Spleen (tissue), 11 donors: Measurements from ENCODE around the gene ACSF3. TPM values are rescaled to one million over a fixed set of nuclear protein-coding genes. Genes with fewer than 3 reads are reported as not detected.

Experiments used
- DNase-seq: peaks from one replicate; pipeline ENCODE4 v3.0.0-alpha.2; 2020
- H3K27ac ChIP-seq, 8 donors: fragments of 200-600 bp; sonication (generic) in 7 of 8; 1 replicate in 4 of 8; 2 replicates in 4 of 8; pipeline versions ENCODE4 v1.5.0 to v1.8.0; 2016 to 2021; ENCODE audit warnings: inconsistent platforms in 4 of 8, mild to moderate bottlenecking in 4 of 8, moderate library complexity in 1 of 8
- H3K27me3 ChIP-seq, 7 donors: fragments of 200-600 bp; sonication (generic) in 6 of 7; replicated peaks in 1 of 7; 1 replicate in 4 of 7; 2 replicates in 3 of 7; pipeline versions ENCODE4 v1.5.0 to v1.8.0; 2016 to 2021; ENCODE audit warnings: inconsistent platforms in 3 of 7, mild to moderate bottlenecking in 1 of 7
- H3K36me3 ChIP-seq, 6 donors: fragments of 200-600 bp; sonication (generic) in 5 of 6; 1 replicate in 4 of 6; 2 replicates in 2 of 6; pipeline versions ENCODE4 v1.5.0 to v1.8.0; 2016 to 2021; ENCODE audit warnings: inconsistent platforms in 2 of 6
- H3K4me1 ChIP-seq, 6 donors: fragments of 200-600 bp; sonication (generic) in 5 of 6; 1 replicate in 3 of 6; 2 replicates in 3 of 6; pipeline versions ENCODE4 v1.5.0 to v1.8.0; 2016 to 2021; ENCODE audit warnings: inconsistent platforms in 3 of 6
- H3K4me3 ChIP-seq, 8 donors: fragments of 200-600 bp; sonication (generic) in 7 of 8; 1 replicate in 4 of 8; 2 replicates in 4 of 8; pipeline versions ENCODE4 v1.5.0 to v1.8.0; 2016 to 2021; ENCODE audit warnings: inconsistent platforms in 4 of 8, mild to moderate bottlenecking in 4 of 8, moderate library complexity in 2 of 8
- H3K9me3 ChIP-seq, 8 donors: fragments of 200-600 bp; sonication (generic) in 7 of 8; 1 replicate in 4 of 8; 2 replicates in 4 of 8; pipeline versions ENCODE4 v1.5.0 to v1.8.0; 2016 to 2021; ENCODE audit warnings: inconsistent platforms in 4 of 8
- CTCF ChIP-seq, 11 experiments: fragments of 200-600 bp in 7 of 11; fragments of 450-650 bp in 4 of 11; sonication (generic) in 4 of 11; IDR thresholded peaks in 8 of 11; conservative IDR thresholded peaks in 3 of 11; 1 replicate in 7 of 11; 2 replicates in 4 of 11; pipeline versions ENCODE4 v1.4.0 to v1.8.0; 2016 to 2021; ENCODE audit warnings: antibody characterized with exemption in 11 of 11, inconsistent platforms in 4 of 11, mild to moderate bottlenecking in 1 of 11
- POLR2A ChIP-seq, 3 donors: fragments of 450-650 bp; IDR thresholded peaks; one replicate each; pipeline ENCODE4 v1.5.1; 2017; ENCODE audit warnings: antibody characterized with exemption in 3 of 3, mild to moderate bottlenecking in 1 of 3
- POLR2AphosphoS5 ChIP-seq, 3 donors: sonication (generic); formaldehyde crosslinking; IDR thresholded peaks; one replicate each; pipeline ENCODE4 v1.5.1; 2017; ENCODE audit warnings: antibody characterized with exemption in 3 of 3
- WGBS, 5 donors: extraction: QIAGEN DNeasy Blood & Tissue Kit in 3 of 5; methylation state at CpG; one replicate each; pipeline versions ENCODE4 v1.1.5 to v1.1.7; 2013 to 2018; 5-methylcytosine and 5-hydroxymethylcytosine counted together
- intact Hi-C: fragments of 100-400 bp; cut with DNase I; formaldehyde crosslinking; loops from one replicate; pipeline ENCODE4 v1.15.0; 2023; ENCODE audit warnings: low total_unique reads
- polyA plus RNA-seq, 3 donors: library from polyadenylated mRNA; stranded (reverse); fragments of 200-250 nt; gene quantifications; one replicate each; pipeline ENCODE4 v1.2.1, GENCODE V29; 2013
- total RNA-seq, 7 donors: library from RNA; depleted of rRNA in 3 of 7; stranded (reverse); fragments of >200 nt in 3 of 7; fragmentation: NEBNext Ultra II Directional in 4 of 7; extraction: Animal tissue kit (Norgen Biotek cat#: 25700) in 4 of 7; gene quantifications; one replicate each; pipeline versions ENCODE4 v1.1.0 to v1.2.1, GENCODE V29; 2016 to 2021
- donor health status: healthy with polysubstance abuse.
- donor health status: DM: no; HTN: no; CAD: no; lungs with moderate emphysema.
- donor health status: DM: no; HTN: no; CAD: no.
- donor health status: Bipolar disorder and iron deficiency.
- donor health status: healthy.
- donor health status: DM: no; HTN: no; CAD: no.
- donor health status: DM: yes; HTN: yes; CAD: no.

ACSF3 gene
- total and polyA plus RNA-seq, 10 donors: 35.4 to 68.1 (median 49.1) TPM

- DNase-seq: no peak
- 96 to 99% (median 97%) methylated on average over 5 of the region's 5 CpGs for WGBS, 5 donors
- TF ChIP-seq POLR2A (IDR thresholded peaks at IDR 0.05): no peak
- no peak for TF ChIP-seq POLR2AphosphoS5 (IDR thresholded peaks at IDR 0.05)
- TF ChIP-seq CTCF (IDR thresholded peaks at IDR 0.05 in 8 of 11, conservative IDR thresholded peaks at IDR 0.05 in 3 of 11): no peak
- no peak overlapping the region for H3K27ac ChIP-seq
- no peaks in the 10 kb centered on the region for H3K9me3 ChIP-seq
- H3K4me3 ChIP-seq: no peak overlapping the region
- H3K27me3 ChIP-seq: no peaks in the 10 kb centered on the region
- H3K36me3 ChIP-seq: peaks cover 0 to 94% (median 33%) of the 10 kb centered on the region in 6 donors
- intact Hi-C loops: no loop called here
- no peaks in the 10 kb centered on the region for H3K4me1 ChIP-seq
These were observed 36.8 kb downstream of the ACSF3 start for GRCh38 chr16:89130448-89130847.

- Histone ChIP-seq H3K27me3 (no peaks in the 10 kb centered on the region), H3K4me3 (no peak overlapping the region), H3K27ac (no peak overlapping the region), H3K4me1 (no peaks in the 10 kb centered on the region), H3K9me3 (no peaks in the 10 kb centered on the region), H3K36me3 (peaks cover 0 to 94% (median 45%) of the 10 kb centered on the region in 6 donors)
- DNase-seq: no peak
- intact Hi-C loops: no loop called here
- 85 to 90% (median 90%) methylated on average over 14 to 17 of the region's 17 CpGs for WGBS, 5 donors
- no peak for TF ChIP-seq POLR2A (IDR thresholded peaks at IDR 0.05)
- TF ChIP-seq CTCF (IDR thresholded peaks at IDR 0.05 in 8 of 11, conservative IDR thresholded peaks at IDR 0.05 in 3 of 11): no peak
- no peak for TF ChIP-seq POLR2AphosphoS5 (IDR thresholded peaks at IDR 0.05)
These were observed 38.1 kb downstream of the ACSF3 start for GRCh38 chr16:89131783-89132182.

- DNase-seq: no peak
- intact Hi-C loops: no loop called here
- Histone ChIP-seq H3K27ac (no peak overlapping the region), H3K9me3 (no peaks in the 10 kb centered on the region), H3K36me3 (peaks cover 0 to 94% (median 48%) of the 10 kb centered on the region in 6 donors), H3K27me3 (no peaks in the 10 kb centered on the region), H3K4me3 (no peak overlapping the region), H3K4me1 (no peaks in the 10 kb centered on the region)
- 94 to 96% (median 95%) methylated on average over 21 to 22 of the region's 22 CpGs for WGBS, 5 donors
- TF ChIP-seq POLR2AphosphoS5 (IDR thresholded peaks at IDR 0.05) (no peak), CTCF (IDR thresholded peaks at IDR 0.05 in 8 of 11, conservative IDR thresholded peaks at IDR 0.05 in 3 of 11) (no peak), POLR2A (IDR thresholded peaks at IDR 0.05) (no peak)
These were observed 38.7 kb downstream of the ACSF3 start for GRCh38 chr16:89132194-89133005.

GRCh38 chr16:89133457-89134127 lies 39.9 kb downstream of the ACSF3 start:
- Histone ChIP-seq H3K4me1 (no peaks in the 10 kb centered on the region), H3K36me3 (peaks cover 0 to 97% (median 52%) of the 10 kb centered on the region in 6 donors), H3K27ac (no peak overlapping the region), H3K9me3 (no peaks in the 10 kb centered on the region), H3K4me3 (no peak overlapping the region), H3K27me3 (no peaks in the 10 kb centered on the region)
- intact Hi-C loops: no loop called here
- peak; percentile 32 for DNase-seq
- TF ChIP-seq POLR2AphosphoS5 (IDR thresholded peaks at IDR 0.05) (peak in 1 of 3 donors; percentile 30), POLR2A (IDR thresholded peaks at IDR 0.05) (no peak)
- 94 to 97% (median 96%) methylated on average over 25 of the region's 25 CpGs for WGBS, 5 donors
